Stimulated activated naive CD8-positive, alpha-beta T cell treated with anti-CD3 and anti-CD28 coated beads, Interleukin-15, Interleukin-2, amounts not matched to agents 100 ng/mL and 50 ng/mL, for 24 hours (primary cell): Measurements from ENCODE around the gene AAR2.

Experiments used
- H3K27ac Mint-ChIP-seq: one replicate; pipeline ENCODE4 v1.8.0; 2021; ENCODE audit warnings: mild to moderate bottlenecking, mixed read lengths
- H3K27me3 Mint-ChIP-seq: one replicate; pipeline ENCODE4 v1.8.0; 2021; ENCODE audit warnings: mixed read lengths
- H3K36me3 Mint-ChIP-seq: one replicate; pipeline ENCODE4 v1.8.0; 2021; ENCODE audit warnings: low read depth, mixed read lengths
- H3K4me1 Mint-ChIP-seq: one replicate; pipeline ENCODE4 v1.8.0; 2021; ENCODE audit warnings: low read depth, mixed read lengths
- H3K4me3 Mint-ChIP-seq: one replicate; pipeline ENCODE4 v1.8.0; 2021; ENCODE audit warnings: mild to moderate bottlenecking, mixed read lengths
- H3K9me3 Mint-ChIP-seq: one replicate; pipeline ENCODE4 v1.8.0; 2021; ENCODE audit warnings: mixed read lengths

The AAR2 gene

GRCh38 chr20:36303020-36303595, 66.8 kb downstream of the AAR2 start:
- Mint-ChIP-seq H3K9me3 (no peaks in the 10 kb centered on the region), H3K4me3 (no peak overlapping the region), H3K4me1 (peaks cover 3% of the 10 kb centered on the region), H3K27me3 (peaks cover 69% of the 10 kb centered on the region), H3K36me3 (no peaks in the 10 kb centered on the region), H3K27ac (no peak overlapping the region)

GRCh38 chr20:36303831-36304230, 67.6 kb downstream of the AAR2 start:
- peaks cover 70% of the 10 kb centered on the region for H3K27me3 Mint-ChIP-seq
- no peak overlapping the region for H3K4me3 Mint-ChIP-seq
- no peaks in the 10 kb centered on the region for H3K36me3 Mint-ChIP-seq
- peaks cover 3% of the 10 kb centered on the region for H3K4me1 Mint-ChIP-seq
- H3K9me3 Mint-ChIP-seq: no peaks in the 10 kb centered on the region
- no peak overlapping the region for H3K27ac Mint-ChIP-seq

DNA sequence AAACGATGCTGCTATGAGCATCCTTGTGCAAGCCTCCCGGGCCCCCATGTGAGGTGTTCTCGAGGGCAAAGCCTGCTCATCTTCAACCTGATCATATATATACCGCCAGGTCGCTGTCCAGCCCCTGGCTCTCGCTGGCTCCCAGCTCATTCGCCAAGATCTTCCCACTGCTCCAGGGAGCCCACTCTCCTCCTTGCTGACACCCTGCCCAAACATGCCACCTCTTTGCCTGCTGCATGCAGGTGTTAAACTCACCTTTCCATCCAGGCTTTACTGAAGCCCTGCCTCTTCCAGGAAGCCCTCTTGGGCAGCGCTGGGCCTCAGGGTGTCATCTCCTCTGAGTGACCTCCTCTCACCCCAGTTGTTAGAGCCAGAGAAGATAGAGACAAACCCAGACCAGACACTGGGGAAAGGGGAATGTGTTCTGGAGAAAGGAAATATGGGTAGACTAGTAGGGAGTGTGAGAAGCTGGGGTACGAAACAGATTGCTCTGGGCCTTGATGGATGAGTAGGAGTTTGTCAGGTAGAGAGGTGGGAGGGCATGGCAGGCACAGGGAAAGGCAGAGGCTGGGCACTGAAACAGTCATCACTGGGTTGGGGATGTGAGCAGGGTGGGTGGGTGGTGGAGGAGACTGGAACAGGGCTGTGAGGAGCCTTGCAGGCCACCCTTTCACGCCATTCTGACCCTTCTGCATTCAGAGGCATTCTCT, 68.7 kb downstream of the AAR2 start:
- Mint-ChIP-seq H3K36me3 (no peaks in the 10 kb centered on the region), H3K4me3 (no peak overlapping the region), H3K9me3 (no peaks in the 10 kb centered on the region), H3K27me3 (peaks cover 70% of the 10 kb centered on the region), H3K27ac (no peak overlapping the region), H3K4me1 (peaks cover 3% of the 10 kb centered on the region)

- Mint-ChIP-seq H3K36me3 (no peaks in the 10 kb centered on the region), H3K4me3 (peak within 1 kb of the TSS; percentile 57), H3K27ac (no peak within 1 kb of the TSS), H3K4me1 (peaks cover 3% of the 10 kb centered on the region), H3K9me3 (no peaks in the 10 kb centered on the region), H3K27me3 (peaks cover 66% of the 10 kb centered on the region)
These were observed 69.6 kb downstream of the AAR2 start, which contains the start of gene DLGAP4 for GRCh38 chr20:36305602-36306551. Gene DLGAP4, plus strand, starts transcription at chr20:36306339. Its CDS starts 125,379 bp downstream, at chr20:36431718.
